WI38 (cell line): ENCODE results near the gene PADI4.

ENCODE experiments used
- H3K4me3 ChIP-seq: 2 replicates; pipeline ENCODE4 v1.5.1; 2011; ENCODE audit warnings: low read depth, mild to moderate bottlenecking, control low read depth, low read length
- CTCF ChIP-seq: IDR thresholded peaks from 2 replicates; pipeline ENCODE4 v1.5.1; 2012; ENCODE audit warnings: low read depth, mild to moderate bottlenecking, control low read depth, low read length

Gene PADI4

DNA sequence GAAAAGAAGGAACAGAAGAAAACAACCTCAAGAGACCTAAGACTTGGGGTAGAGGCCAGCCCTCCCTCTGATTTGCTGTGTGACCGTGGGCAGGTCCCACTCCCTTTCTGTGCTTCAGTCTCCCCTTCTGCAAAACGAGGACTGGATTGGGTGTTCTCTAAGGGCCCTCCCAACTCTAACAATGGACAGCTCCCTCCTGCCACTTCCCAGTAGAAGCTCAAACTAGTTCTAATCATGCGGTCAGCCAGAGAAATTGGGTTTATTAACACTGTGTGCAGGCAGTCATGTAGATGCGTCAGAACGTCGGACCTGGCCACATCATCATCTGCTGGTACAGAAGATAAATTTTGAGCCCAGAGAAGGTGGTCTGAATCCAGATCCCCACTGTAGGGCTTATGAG lies 1.6 kb upstream of the PADI4 start:
- H3K4me3 ChIP-seq = no peak overlapping the region
- TF ChIP-seq CTCF = no peak

DNA sequence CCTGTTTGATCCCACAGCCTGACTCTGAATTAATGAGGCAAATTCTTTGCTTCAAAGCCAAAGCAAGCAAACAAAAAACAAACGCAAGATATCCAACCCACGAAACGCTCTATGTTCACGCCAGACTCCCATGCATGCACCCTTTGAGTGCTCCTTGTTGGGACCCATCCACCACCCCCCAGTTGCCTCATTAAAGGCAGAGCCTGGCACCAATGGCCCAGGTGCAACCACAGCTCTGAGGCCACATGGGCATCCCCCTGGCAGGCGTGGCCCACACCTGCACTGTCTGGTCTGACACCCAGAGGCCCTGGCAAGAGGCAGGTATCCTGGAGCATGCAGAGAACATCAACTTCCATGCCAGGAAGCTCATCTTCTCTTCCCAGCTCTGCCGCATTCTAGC lies 1.1 kb upstream of the PADI4 start:
- TF ChIP-seq CTCF = no peak
- H3K4me3 ChIP-seq = no peak overlapping the region

DNA sequence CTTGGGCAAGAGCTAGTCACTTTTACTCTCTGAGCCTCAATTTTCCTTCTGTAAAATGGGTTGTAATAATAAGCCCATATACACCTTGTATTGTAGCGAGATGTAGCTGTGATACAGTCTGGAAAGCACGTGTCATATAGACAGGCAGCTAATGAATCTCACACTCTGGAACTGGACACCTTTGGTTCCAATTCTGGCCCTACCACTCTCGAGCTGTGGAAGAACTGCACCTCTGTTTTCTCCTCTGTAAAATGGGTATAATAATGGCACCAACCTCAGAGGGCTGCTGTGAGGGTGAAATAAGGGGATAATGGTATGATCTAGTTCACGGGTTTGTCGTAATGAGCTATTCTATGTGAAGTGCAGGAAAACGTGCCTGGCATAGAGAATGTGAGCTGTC lies 668 bp upstream of the PADI4 start:
- TF ChIP-seq CTCF = no peak

DNA sequence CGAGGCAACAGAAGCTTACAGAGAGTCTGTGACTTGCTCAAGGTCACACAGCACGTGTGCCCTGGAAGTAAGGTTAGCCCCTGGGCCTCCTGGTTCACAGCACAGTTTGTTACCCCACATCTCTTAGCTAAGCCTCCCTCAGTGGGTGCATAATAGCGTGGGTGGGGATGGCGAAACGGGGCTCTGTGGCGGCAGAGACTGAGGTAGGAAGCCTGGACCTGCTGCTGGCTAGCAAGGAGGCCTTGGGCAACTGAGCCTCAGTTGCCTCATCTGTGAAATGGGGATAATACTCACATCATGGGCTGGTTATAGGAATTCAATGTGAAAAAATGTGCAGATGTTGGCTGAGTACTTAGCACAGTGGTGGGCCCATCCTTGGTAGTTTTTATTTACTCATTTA lies 596 bp downstream of the PADI4 start:
- TF ChIP-seq CTCF = no peak
- H3K4me3 ChIP-seq = no peak overlapping the region

More for the DNA sequence above, 668 bp upstream of the PADI4 start:
- H3K4me3 ChIP-seq = no peak overlapping the region

DNA sequence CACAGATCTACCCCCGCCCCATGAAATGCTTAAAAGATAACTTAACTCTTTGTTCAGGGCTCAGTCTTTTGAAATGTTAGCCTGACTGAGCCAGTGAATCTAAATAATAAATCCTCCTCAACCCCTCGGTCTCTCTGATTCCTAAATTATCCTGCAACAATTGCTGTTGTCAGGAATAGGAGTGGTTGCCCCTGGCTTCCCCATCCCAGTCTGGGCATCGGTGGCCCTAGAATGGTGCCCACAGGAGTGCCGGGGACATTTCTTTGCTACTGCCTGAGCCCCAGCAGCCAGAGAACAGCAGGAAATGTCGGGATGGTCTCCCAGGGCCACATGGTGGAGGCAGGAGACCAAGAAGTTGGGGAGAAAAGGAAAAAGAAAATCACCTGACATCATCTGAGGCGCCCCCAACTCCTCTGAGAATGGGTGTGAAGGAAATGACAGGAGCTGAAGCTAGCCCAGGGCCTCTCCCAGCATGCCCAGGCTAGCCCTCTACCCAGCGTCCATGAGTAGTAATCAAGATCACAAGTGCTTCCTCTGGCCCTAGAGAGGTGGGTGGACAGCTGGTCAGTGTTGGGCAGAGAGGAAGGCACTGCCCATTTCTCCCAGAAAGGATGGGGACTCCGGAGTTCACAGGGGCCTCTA lies 1.6 kb downstream of the PADI4 start:
- no peak overlapping the region for H3K4me3 ChIP-seq
- no peak for TF ChIP-seq CTCF

DNA sequence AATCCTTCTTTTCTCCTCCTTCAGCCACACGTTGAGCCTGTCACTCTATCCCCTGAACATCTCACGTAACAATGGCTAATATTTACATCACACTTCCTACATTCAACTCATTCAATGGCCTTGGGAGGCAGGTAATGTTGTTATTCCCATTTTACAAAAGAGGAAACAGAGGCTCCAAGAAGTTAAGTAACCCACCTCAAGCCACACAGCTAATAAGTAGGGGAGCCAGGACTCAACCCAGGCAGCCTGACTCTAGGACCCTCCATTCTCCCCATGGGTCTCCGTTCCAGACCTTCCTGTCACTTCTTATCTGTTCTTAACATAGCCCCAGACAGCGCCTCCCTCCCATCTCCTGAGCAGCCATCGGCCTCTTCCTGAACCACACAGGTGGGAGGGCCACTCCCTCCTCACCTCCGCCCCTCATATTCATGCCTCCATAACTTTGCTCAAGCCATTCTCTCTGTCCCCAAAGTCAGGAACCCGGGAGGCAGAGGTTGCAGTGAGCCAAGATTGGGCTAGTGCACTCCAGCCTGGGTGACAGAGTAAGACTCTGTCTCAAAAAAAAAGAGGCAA lies 2.2 kb downstream of the PADI4 start:
- TF ChIP-seq CTCF = no peak
- H3K4me3 ChIP-seq = no peak overlapping the region

- no peak overlapping the region for H3K4me3 ChIP-seq
- no peak for TF ChIP-seq CTCF
These were observed 5.7 kb downstream of the PADI4 start for GRCh38 chr1:17313530-17314309.
